Liver (tissue), 9 donors: ENCODE measurements around the gene UBE2QL1. TPM values are rescaled to one million over a fixed set of nuclear protein-coding genes. Genes with fewer than 3 reads are reported as not detected.

Experiments
- DNase-seq: peaks from one replicate; pipeline ENCODE4 v3.0.0-alpha.2; 2017; ENCODE audit warnings: low spot score
- H3K27ac ChIP-seq, 2 donors: one replicate each; pipeline ENCODE4 v1.7.0; 2013; ENCODE audit warnings: inconsistent platforms in 2 of 2, low read length in 2 of 2, control low read depth in 1 of 2, low read depth in 1 of 2, mild to moderate bottlenecking in 1 of 2
- H3K27me3 ChIP-seq, 4 donors: one replicate each; pipeline versions ENCODE4 v1.6.1 to v1.7.0; 2013; ENCODE audit warnings: low read length in 3 of 4, inconsistent platforms in 1 of 4, mild to moderate bottlenecking in 1 of 4, moderate library complexity in 1 of 4; ENCODE audit not compliant: control insufficient read depth in 4 of 4, insufficient read depth in 4 of 4
- H3K36me3 ChIP-seq, 4 donors: one replicate each; pipeline versions ENCODE4 v1.6.1 to v1.7.0; 2013; ENCODE audit warnings: low read length in 3 of 4, mild to moderate bottlenecking in 3 of 4, low read depth in 1 of 4, moderate library complexity in 1 of 4; ENCODE audit not compliant: control insufficient read depth in 4 of 4, insufficient read depth in 3 of 4
- H3K4me1 ChIP-seq, 4 donors: one replicate each; pipeline versions ENCODE4 v1.6.1 to v1.7.0; 2013; ENCODE audit warnings: low read length in 3 of 4, mild to moderate bottlenecking in 3 of 4, moderate library complexity in 1 of 4; ENCODE audit not compliant: control insufficient read depth in 4 of 4, insufficient read depth in 4 of 4
- H3K4me3 ChIP-seq, 3 donors: one replicate each; pipeline versions ENCODE4 v1.6.1 to v1.7.0; 2013; ENCODE audit warnings: low read length in 3 of 3, control low read depth in 1 of 3, low read depth in 1 of 3, mild to moderate bottlenecking in 1 of 3
- H3K9ac ChIP-seq, 2 donors: one replicate each; pipeline ENCODE4 v1.7.0; 2013; ENCODE audit warnings: low read length in 2 of 2, mild to moderate bottlenecking in 2 of 2, moderate library complexity in 2 of 2, control low read depth in 1 of 2, low read depth in 1 of 2
- H3K9me3 ChIP-seq, 4 donors: one replicate each; pipeline versions ENCODE4 v1.6.1 to v1.7.0; 2013; ENCODE audit warnings: low read length in 3 of 4; ENCODE audit not compliant: control insufficient read depth in 4 of 4
- EGR1 ChIP-seq, 2 donors: IDR thresholded peaks; 2 replicates each; pipeline ENCODE4 v1.6.1; 2016 to 2018; ENCODE audit warnings: antibody characterized with exemption in 2 of 2, low read depth in 2 of 2
- FOXA1 ChIP-seq: IDR thresholded peaks from 2 replicates; pipeline ENCODE4 v1.6.1; 2016; ENCODE audit warnings: antibody characterized with exemption
- FOXA2 ChIP-seq: IDR thresholded peaks from 2 replicates; pipeline ENCODE4 v1.6.1; 2016; ENCODE audit warnings: antibody characterized with exemption
- GABPA ChIP-seq, 2 donors: IDR thresholded peaks in 1 of 2; conservative IDR thresholded peaks in 1 of 2; 2 replicates each; pipeline ENCODE4 v1.6.1; 2016; ENCODE audit warnings: antibody characterized with exemption in 2 of 2, mild to moderate bottlenecking in 1 of 2, moderate library complexity in 1 of 2
- HNF4A ChIP-seq, 2 donors: conservative IDR thresholded peaks; 2 replicates each; pipeline ENCODE4 v1.6.1; 2016; ENCODE audit warnings: antibody characterized with exemption in 2 of 2, mild to moderate bottlenecking in 2 of 2
- HNF4G ChIP-seq: IDR thresholded peaks from 2 replicates; pipeline ENCODE4 v1.6.1; 2016; ENCODE audit warnings: antibody characterized with exemption
- JUND ChIP-seq, 2 donors: IDR thresholded peaks; 2 replicates each; pipeline ENCODE4 v1.6.1; 2016; ENCODE audit warnings: antibody characterized with exemption in 2 of 2
- NR2F2 ChIP-seq: IDR thresholded peaks from 2 replicates; pipeline ENCODE4 v1.6.1; 2016; ENCODE audit warnings: antibody characterized with exemption
- RAD21 ChIP-seq, 2 donors: IDR thresholded peaks; 2 replicates each; pipeline ENCODE4 v1.6.1; 2016; ENCODE audit warnings: antibody characterized with exemption in 2 of 2, mild to moderate bottlenecking in 2 of 2
- RXRA ChIP-seq, 2 donors: IDR thresholded peaks; 2 replicates each; pipeline ENCODE4 v1.6.1; 2017 to 2018; ENCODE audit warnings: antibody characterized with exemption in 2 of 2, mild to moderate bottlenecking in 1 of 2
- SP1 ChIP-seq: IDR thresholded peaks from 2 replicates; pipeline ENCODE4 v1.6.1; 2018; ENCODE audit warnings: antibody characterized with exemption, mild to moderate bottlenecking
- TAF1 ChIP-seq: conservative IDR thresholded peaks from 2 replicates; pipeline ENCODE4 v1.6.1; 2016; ENCODE audit warnings: antibody characterized with exemption, mild to moderate bottlenecking
- YY1 ChIP-seq: IDR thresholded peaks from 2 replicates; pipeline ENCODE4 v1.6.1; 2016; ENCODE audit warnings: antibody characterized with exemption, mild to moderate bottlenecking
- WGBS: extraction: QIAGEN DNeasy Blood & Tissue Kit; methylation state at CpG from one replicate; pipeline ENCODE4 v1.1.7; 2013; 5-methylcytosine and 5-hydroxymethylcytosine counted together
- polyA plus RNA-seq, 2 donors: library from polyadenylated mRNA; stranded (reverse) in 1 of 2; unstranded in 1 of 2; fragments of 200-250 nt in 1 of 2; fragments of >200 nt in 1 of 2; fragmentation: Nextera tagmentation in 1 of 2; extraction: Ambion mirVana in 1 of 2; gene quantifications; one replicate each; pipeline versions ENCODE4 v1.2.1 to v1.2.3, GENCODE V29; 2013 to 2015
- total RNA-seq, 2 donors: library from RNA; depleted of rRNA; stranded (reverse); fragments of >200 nt; gene quantifications; one replicate each; pipeline ENCODE4 v1.2.3, GENCODE V29; 2014
- TF ChIP-seq, protein P1 (sequence below): IDR thresholded peaks from 2 replicates; pipeline ENCODE4 v1.6.1; 2016; ENCODE audit warnings: antibody characterized with exemption, mild to moderate bottlenecking
- TF ChIP-seq, protein P2 (sequence below): IDR thresholded peaks from 2 replicates; pipeline ENCODE4 v1.6.1; 2016; ENCODE audit warnings: antibody characterized with exemption
- TF ChIP-seq, protein P3 (sequence below): fragments of 150-350 bp; IDR thresholded peaks from 2 replicates; pipeline ENCODE4 v1.5.1; 2017; ENCODE audit warnings: improper control_type of control experiment, low read depth, low read length; ENCODE audit not compliant: missing input control
- TF ChIP-seq, protein P4 (sequence below): IDR thresholded peaks from 2 replicates; pipeline ENCODE4 v1.6.1; 2016; ENCODE audit warnings: antibody characterized with exemption
- donor health status: healthy.
- donor health status: healthy.
- donor health status: healthy.
- donor health status: healthy.
- donor health status: healthy.

The UBE2QL1 gene
- total and polyA plus RNA-seq, 4 donors = 0.09 to 1.9 (median 0.36) TPM

DNA sequence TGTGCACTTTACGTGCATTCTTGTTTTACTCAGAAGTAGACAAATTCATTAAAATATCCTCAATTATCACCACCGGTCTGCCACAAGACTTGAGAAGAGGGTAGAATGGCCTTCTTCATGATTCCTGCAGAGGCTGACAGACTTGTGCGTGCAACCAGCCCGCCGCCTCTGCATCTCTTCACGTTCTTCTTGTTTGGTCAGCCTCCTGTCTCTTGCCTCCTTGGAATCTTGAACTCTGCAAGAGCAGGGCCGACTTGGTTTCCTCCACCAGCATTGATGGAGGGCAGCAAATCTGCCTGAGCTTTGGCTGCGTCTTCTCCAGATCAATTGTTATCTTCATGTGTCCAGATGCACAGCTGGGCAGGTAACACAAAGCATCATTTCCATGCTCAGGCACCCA is 20.2 kb downstream of the UBE2QL1 start:
- H3K4me1 ChIP-seq = peaks cover 2 to 11% (median 10%) of the 10 kb centered on the region in 4 donors
- no peak overlapping the region for H3K9ac ChIP-seq
- no peak for DNase-seq
- H3K27ac ChIP-seq = no peak overlapping the region
- WGBS = 93% methylated on average over 8 of the region's 8 CpGs
- no peaks in the 10 kb centered on the region for H3K36me3 ChIP-seq
- TF ChIP-seq NR2F2 (no peak), SP1 (no peak), TAF1 (no peak), HNF4A (conservative IDR thresholded peaks at IDR 0.05) (no peak), FOXA1 (no peak), JUND (IDR thresholded peaks at IDR 0.05) (no peak), YY1 (no peak), GABPA (IDR thresholded peaks at IDR 0.05 in 1 of 2, conservative IDR thresholded peaks at IDR 0.05 in 1 of 2) (no peak), FOXA2 (no peak), RAD21 (IDR thresholded peaks at IDR 0.05) (no peak), HNF4G (no peak), RXRA (IDR thresholded peaks at IDR 0.05) (no peak), EGR1 (IDR thresholded peaks at IDR 0.05; ENCODE audit: low read depth in 2 of 2) (no peak)
- TF ChIP-seq, protein P1, sequence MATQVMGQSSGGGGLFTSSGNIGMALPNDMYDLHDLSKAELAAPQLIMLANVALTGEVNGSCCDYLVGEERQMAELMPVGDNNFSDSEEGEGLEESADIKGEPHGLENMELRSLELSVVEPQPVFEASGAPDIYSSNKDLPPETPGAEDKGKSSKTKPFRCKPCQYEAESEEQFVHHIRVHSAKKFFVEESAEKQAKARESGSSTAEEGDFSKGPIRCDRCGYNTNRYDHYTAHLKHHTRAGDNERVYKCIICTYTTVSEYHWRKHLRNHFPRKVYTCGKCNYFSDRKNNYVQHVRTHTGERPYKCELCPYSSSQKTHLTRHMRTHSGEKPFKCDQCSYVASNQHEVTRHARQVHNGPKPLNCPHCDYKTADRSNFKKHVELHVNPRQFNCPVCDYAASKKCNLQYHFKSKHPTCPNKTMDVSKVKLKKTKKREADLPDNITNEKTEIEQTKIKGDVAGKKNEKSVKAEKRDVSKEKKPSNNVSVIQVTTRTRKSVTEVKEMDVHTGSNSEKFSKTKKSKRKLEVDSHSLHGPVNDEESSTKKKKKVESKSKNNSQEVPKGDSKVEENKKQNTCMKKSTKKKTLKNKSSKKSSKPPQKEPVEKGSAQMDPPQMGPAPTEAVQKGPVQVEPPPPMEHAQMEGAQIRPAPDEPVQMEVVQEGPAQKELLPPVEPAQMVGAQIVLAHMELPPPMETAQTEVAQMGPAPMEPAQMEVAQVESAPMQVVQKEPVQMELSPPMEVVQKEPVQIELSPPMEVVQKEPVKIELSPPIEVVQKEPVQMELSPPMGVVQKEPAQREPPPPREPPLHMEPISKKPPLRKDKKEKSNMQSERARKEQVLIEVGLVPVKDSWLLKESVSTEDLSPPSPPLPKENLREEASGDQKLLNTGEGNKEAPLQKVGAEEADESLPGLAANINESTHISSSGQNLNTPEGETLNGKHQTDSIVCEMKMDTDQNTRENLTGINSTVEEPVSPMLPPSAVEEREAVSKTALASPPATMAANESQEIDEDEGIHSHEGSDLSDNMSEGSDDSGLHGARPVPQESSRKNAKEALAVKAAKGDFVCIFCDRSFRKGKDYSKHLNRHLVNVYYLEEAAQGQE = no peak
- TF ChIP-seq, protein P2, sequence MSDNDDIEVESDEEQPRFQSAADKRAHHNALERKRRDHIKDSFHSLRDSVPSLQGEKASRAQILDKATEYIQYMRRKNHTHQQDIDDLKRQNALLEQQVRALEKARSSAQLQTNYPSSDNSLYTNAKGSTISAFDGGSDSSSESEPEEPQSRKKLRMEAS = no peak
- TF ChIP-seq, protein P3, sequence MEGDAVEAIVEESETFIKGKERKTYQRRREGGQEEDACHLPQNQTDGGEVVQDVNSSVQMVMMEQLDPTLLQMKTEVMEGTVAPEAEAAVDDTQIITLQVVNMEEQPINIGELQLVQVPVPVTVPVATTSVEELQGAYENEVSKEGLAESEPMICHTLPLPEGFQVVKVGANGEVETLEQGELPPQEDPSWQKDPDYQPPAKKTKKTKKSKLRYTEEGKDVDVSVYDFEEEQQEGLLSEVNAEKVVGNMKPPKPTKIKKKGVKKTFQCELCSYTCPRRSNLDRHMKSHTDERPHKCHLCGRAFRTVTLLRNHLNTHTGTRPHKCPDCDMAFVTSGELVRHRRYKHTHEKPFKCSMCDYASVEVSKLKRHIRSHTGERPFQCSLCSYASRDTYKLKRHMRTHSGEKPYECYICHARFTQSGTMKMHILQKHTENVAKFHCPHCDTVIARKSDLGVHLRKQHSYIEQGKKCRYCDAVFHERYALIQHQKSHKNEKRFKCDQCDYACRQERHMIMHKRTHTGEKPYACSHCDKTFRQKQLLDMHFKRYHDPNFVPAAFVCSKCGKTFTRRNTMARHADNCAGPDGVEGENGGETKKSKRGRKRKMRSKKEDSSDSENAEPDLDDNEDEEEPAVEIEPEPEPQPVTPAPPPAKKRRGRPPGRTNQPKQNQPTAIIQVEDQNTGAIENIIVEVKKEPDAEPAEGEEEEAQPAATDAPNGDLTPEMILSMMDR = no peak
- TF ChIP-seq, protein P4, sequence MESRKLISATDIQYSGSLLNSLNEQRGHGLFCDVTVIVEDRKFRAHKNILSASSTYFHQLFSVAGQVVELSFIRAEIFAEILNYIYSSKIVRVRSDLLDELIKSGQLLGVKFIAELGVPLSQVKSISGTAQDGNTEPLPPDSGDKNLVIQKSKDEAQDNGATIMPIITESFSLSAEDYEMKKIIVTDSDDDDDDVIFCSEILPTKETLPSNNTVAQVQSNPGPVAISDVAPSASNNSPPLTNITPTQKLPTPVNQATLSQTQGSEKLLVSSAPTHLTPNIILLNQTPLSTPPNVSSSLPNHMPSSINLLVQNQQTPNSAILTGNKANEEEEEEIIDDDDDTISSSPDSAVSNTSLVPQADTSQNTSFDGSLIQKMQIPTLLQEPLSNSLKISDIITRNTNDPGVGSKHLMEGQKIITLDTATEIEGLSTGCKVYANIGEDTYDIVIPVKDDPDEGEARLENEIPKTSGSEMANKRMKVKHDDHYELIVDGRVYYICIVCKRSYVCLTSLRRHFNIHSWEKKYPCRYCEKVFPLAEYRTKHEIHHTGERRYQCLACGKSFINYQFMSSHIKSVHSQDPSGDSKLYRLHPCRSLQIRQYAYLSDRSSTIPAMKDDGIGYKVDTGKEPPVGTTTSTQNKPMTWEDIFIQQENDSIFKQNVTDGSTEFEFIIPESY = no peak
- H3K9me3 ChIP-seq = no peaks in the 10 kb centered on the region
- no peaks in the 10 kb centered on the region for H3K27me3 ChIP-seq
- H3K4me3 ChIP-seq = no peak overlapping the region

DNA sequence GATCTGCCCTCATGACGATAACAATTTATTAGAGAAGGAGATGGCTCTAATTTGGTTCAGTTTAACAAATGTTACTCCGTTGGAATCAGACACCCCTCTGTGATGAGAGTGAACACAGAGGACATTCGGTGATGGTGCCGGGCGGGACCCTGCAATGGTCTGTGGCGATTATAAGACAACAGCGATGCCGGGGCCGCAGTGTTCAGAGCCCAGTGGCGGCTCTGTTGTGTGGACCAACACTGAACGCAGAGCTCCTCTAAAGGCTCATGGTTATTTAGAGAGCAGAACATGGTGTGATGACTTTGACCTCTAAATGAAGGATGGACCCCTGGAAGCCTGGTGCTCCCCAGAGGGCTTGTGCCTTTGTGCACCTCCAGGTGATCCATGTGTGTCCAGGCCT is 21.2 kb downstream of the UBE2QL1 start:
- Histone ChIP-seq H3K4me3 (no peak overlapping the region), H3K9me3 (no peaks in the 10 kb centered on the region), H3K4me1 (peaks cover 2 to 11% (median 10%) of the 10 kb centered on the region in 4 donors), H3K36me3 (no peaks in the 10 kb centered on the region), H3K27ac (no peak overlapping the region), H3K27me3 (no peaks in the 10 kb centered on the region), H3K9ac (no peak overlapping the region)
- no peak for DNase-seq
- WGBS = 96% methylated on average over 11 of the region's 11 CpGs
- no peak for TF ChIP-seq YY1
- TF ChIP-seq NR2F2 = no peak
- TF ChIP-seq RAD21 (IDR thresholded peaks at IDR 0.05) = no peak
- TF ChIP-seq GABPA (IDR thresholded peaks at IDR 0.05 in 1 of 2, conservative IDR thresholded peaks at IDR 0.05 in 1 of 2) = no peak
- TF ChIP-seq, protein P1 = no peak
- TF ChIP-seq SP1 = no peak
- TF ChIP-seq FOXA2 = no peak
- TF ChIP-seq TAF1 = no peak
- TF ChIP-seq EGR1 (IDR thresholded peaks at IDR 0.05; ENCODE audit: low read depth in 2 of 2) = no peak
- TF ChIP-seq, protein P4 = no peak
- TF ChIP-seq, protein P2 = no peak
- TF ChIP-seq JUND (IDR thresholded peaks at IDR 0.05) = no peak
